ENCODE results near the gene PARVA. TPM values are rescaled to one million over a fixed set of nuclear protein-coding genes. Genes with fewer than 3 reads are reported as not detected.

Gene PARVA
- total and polyA plus RNA-seq, 2 of the 4 experiments (the other 2 are of a cell fraction) = 65.2 to 80.2 TPM

GRCh38 chr11:12469451-12469850 is 92.1 kb downstream of the PARVA start:
- TF ChIP-seq, protein P1, sequence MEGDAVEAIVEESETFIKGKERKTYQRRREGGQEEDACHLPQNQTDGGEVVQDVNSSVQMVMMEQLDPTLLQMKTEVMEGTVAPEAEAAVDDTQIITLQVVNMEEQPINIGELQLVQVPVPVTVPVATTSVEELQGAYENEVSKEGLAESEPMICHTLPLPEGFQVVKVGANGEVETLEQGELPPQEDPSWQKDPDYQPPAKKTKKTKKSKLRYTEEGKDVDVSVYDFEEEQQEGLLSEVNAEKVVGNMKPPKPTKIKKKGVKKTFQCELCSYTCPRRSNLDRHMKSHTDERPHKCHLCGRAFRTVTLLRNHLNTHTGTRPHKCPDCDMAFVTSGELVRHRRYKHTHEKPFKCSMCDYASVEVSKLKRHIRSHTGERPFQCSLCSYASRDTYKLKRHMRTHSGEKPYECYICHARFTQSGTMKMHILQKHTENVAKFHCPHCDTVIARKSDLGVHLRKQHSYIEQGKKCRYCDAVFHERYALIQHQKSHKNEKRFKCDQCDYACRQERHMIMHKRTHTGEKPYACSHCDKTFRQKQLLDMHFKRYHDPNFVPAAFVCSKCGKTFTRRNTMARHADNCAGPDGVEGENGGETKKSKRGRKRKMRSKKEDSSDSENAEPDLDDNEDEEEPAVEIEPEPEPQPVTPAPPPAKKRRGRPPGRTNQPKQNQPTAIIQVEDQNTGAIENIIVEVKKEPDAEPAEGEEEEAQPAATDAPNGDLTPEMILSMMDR (conservative IDR thresholded peaks at IDR 0.05; ENCODE audit: low read depth, low read length) = no peak
- TF ChIP-seq MXI1 (IDR thresholded peaks at IDR 0.05; ENCODE audit: borderline replicate concordance, low read depth, low read length) (no peak), USF2 (IDR thresholded peaks at IDR 0.05; ENCODE audit: low read depth, low read length) (no peak)
- intact Hi-C loops (cut with micrococcal nuclease) = loop anchor here (5.0 kb wide), 1 partner anchor 182 kb away; no protein-coding TSS in a partner anchor
- peak; percentile 26 for DNase-seq
- Histone ChIP-seq H4K5ac (ENCODE audit: low read depth, low read length) (peak overlapping the region; percentile 12; the same call in 1 of the 2 replicates), H3K18ac (ENCODE audit: low read depth, low read length) (no peak overlapping the region; the same call in 1 of the 2 replicates), H4K8ac (ENCODE audit: low read depth in 2 of 2, low read length in 2 of 2) (peak overlapping the region in 1 of 2 experiments; percentile 23; a peak in 1 of 4 replicates), H2AK9ac (replicated peaks; ENCODE audit: low read depth, low read length, poor library complexity) (no peak overlapping the region), H3K4ac (ENCODE audit: low read depth, low read length) (no peak overlapping the region), H3K9me3 (ENCODE audit: control insufficient read depth, insufficient read depth, low read length) (no peaks in the 10 kb centered on the region), H2BK15ac (ENCODE audit: low read depth, low read length) (no peak overlapping the region), H3K9ac (ENCODE audit: low read depth, low read length) (0 out of 2 replicates have a peak overlapping the region, but pooled peaks have one; percentile 16), H3K14ac (replicated peaks; ENCODE audit: low read depth, low read length) (0 out of 2 replicates have a peak overlapping the region, but pooled peaks have one; percentile 8), H2AK5ac (ENCODE audit: low read depth, low read length) (no peak overlapping the region), H3K56ac (ENCODE audit: extremely low read depth, insufficient read depth, low read length) (no peak overlapping the region), H3K4me1 (ENCODE audit: control insufficient read depth, insufficient read depth, low read length) (peaks cover 9% of the 10 kb centered on the region), H3K36me3 (ENCODE audit: control insufficient read depth, insufficient read depth, low read length) (peaks cover 12% of the 10 kb centered on the region), H3K4me3 (ENCODE audit: insufficient read depth, low read depth, low read length) (no peak overlapping the region), H2BK120ac (ENCODE audit: low read depth, low read length) (no peak overlapping the region), H3K79me1 (ENCODE audit: low read depth in 1 of 2, low read length in 2 of 2) (peaks cover 51 to 92% of the 10 kb centered on the region in 2 experiments), H2AFZ (replicated peaks; ENCODE audit: low read length, poor library complexity) (no peak overlapping the region), H3K27ac (ENCODE audit: insufficient read depth, low read length) (peak overlapping the region; percentile 55; the same call in 1 of the 2 replicates), H3K27me3 (ENCODE audit: control insufficient read depth, insufficient read depth, low read length) (no peaks in the 10 kb centered on the region), H3K9me1 (ENCODE audit: insufficient read depth, low read length) (peaks cover 21% of the 10 kb centered on the region), H4K20me1 (ENCODE audit: insufficient read depth, low read length) (peaks cover 61% of the 10 kb centered on the region), H4K91ac (ENCODE audit: insufficient read depth, low read depth, low read length) (0 out of 2 replicates have a peak overlapping the region, but pooled peaks have one; percentile 17), H3K4me2 (ENCODE audit: low read depth, low read length) (peak overlapping the region; percentile 53), H2BK20ac (ENCODE audit: low read depth, low read length) (no peak overlapping the region), H2BK5ac (ENCODE audit: low read depth, low read length, poor library complexity, severe bottlenecking) (no peak overlapping the region), H3K23ac (ENCODE audit: low read depth, low read length) (no peak overlapping the region)
- POLR2A ChIA-PET (ENCODE audit: unreplicated experiment) = interaction anchor here (0.5 kb wide), 1 partner anchor 183 kb away, joined by 3 read pairs; no protein-coding TSS in a partner anchor
- WGBS, 2 experiments (ENCODE audit: extremely low coverage in 2 of 2, insufficient read length in 1 of 2) = no CpG with 5 or more reads among the region's 3 CpGs
- in situ Hi-C loops (cut with MboI; ENCODE audit: low sequenced_read_pairs) = no loop called here
- BruUV-seq (replicated peaks) = no TSS peak
- ATAC-seq (ENCODE audit: low read depth) = peak; percentile 73
- CTCF ChIA-PET = no interaction called here
- dilution Hi-C loops (cut with HindIII; ENCODE audit: low sequenced_read_pairs, unreplicated experiment) = no loop called here
